ENCODE results near the gene PRKCE. TPM values are rescaled to one million over a fixed set of nuclear protein-coding genes. Genes with fewer than 3 reads are reported as not detected.

Gene PRKCE
- total and polyA plus RNA-seq, 2 donors (not counting 3 experiments of a cell fraction or from before 2014, with no cell fraction given) = 27.9 to 33.9 TPM

DNA sequence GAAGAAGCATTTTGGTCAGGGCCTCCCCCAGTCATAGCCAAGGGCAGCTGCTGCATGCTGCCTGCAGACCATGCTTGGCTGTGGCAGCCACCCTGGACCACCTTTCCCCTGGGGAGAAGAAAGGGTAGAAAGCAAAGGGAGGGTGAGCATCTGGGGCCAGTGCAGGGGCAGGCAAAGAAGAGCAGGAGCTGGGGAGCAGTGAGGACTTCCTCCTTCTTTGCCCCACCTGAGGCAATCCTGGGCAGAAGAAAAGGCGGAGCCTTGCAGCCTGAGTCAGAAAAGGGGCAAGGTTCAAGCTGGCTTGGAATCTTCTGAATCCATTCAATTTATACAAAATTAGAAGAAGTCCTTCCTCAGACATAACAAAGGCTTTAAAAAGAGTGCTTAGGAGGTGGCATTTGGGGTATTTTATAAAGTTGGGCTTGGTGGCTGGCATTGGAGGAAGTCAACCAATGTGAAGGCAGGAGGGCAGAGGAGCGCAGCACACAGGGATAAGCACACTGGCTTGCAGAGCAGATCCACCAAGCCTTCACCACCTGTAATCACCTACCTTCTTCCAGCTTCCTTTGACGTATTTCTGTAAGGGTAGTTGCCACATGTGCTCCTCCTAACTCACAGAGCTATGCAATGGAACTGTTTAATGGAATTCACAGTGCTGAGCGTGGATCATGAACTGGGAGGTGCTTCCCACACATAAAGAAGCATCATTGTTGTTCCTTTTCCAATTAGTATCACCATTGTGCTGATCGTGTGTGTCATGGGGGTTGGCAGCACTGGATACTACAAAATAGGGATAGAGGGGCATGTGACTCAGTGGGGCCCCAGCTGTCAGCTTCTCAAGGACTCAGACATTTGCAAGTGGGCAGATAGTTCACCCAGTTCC is 491.3 kb downstream of the PRKCE start:
- H3K9ac ChIP-seq (replicated peaks; ENCODE audit: extremely low read depth, insufficient read depth, low read length) = no peak overlapping the region
- no peak overlapping the region for H3K27ac ChIP-seq (ENCODE audit: insufficient read depth, low read depth, low read length)
- no TSS peak for BruUV-seq (replicated peaks)
- no peaks in the 10 kb centered on the region for H3K79me2 ChIP-seq (ENCODE audit: control insufficient read depth, insufficient read depth, low read length)
- no peak for FAIRE-seq
- POLR2A ChIA-PET = no interaction called here
- TF ChIP-seq, protein P1, sequence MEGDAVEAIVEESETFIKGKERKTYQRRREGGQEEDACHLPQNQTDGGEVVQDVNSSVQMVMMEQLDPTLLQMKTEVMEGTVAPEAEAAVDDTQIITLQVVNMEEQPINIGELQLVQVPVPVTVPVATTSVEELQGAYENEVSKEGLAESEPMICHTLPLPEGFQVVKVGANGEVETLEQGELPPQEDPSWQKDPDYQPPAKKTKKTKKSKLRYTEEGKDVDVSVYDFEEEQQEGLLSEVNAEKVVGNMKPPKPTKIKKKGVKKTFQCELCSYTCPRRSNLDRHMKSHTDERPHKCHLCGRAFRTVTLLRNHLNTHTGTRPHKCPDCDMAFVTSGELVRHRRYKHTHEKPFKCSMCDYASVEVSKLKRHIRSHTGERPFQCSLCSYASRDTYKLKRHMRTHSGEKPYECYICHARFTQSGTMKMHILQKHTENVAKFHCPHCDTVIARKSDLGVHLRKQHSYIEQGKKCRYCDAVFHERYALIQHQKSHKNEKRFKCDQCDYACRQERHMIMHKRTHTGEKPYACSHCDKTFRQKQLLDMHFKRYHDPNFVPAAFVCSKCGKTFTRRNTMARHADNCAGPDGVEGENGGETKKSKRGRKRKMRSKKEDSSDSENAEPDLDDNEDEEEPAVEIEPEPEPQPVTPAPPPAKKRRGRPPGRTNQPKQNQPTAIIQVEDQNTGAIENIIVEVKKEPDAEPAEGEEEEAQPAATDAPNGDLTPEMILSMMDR (IDR thresholded peaks at IDR 0.05; ENCODE audit: extremely low read depth in 1 of 2, insufficient read depth in 1 of 2, low read depth in 1 of 2, low read length in 2 of 2) = no peak
- TF ChIP-seq, protein P2, sequence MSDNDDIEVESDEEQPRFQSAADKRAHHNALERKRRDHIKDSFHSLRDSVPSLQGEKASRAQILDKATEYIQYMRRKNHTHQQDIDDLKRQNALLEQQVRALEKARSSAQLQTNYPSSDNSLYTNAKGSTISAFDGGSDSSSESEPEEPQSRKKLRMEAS (IDR thresholded peaks at IDR 0.05; ENCODE audit: insufficient read depth, insufficient read length) = no peak
- TF ChIP-seq EZH2 (IDR thresholded peaks at IDR 0.05; ENCODE audit: borderline replicate concordance, low read depth, low read length, severe bottlenecking) (no peak), MYC (IDR thresholded peaks at IDR 0.05; ENCODE audit: low read depth, low read length) (no peak), POLR2A (IDR thresholded peaks at IDR 0.05; ENCODE audit: low read depth, low read length) (no peak), POLR2AphosphoS5 (IDR thresholded peaks at IDR 0.05; ENCODE audit: insufficient read depth, low read depth, low read length) (no peak), GATA2 (IDR thresholded peaks at IDR 0.05; ENCODE audit: insufficient read depth, insufficient read length, low read depth, low read length) (no peak), JUN (IDR thresholded peaks at IDR 0.05; ENCODE audit: borderline replicate concordance, insufficient read depth, insufficient read length, low read depth) (no peak), FOS (IDR thresholded peaks at IDR 0.05; ENCODE audit: borderline replicate concordance, insufficient read depth, low read length) (no peak)
- no peak overlapping the region for H3K4me2 ChIP-seq (ENCODE audit: insufficient read depth, low read length)
- no peaks in the 10 kb centered on the region for H3K9me1 ChIP-seq (replicated peaks; ENCODE audit: control insufficient read depth, extremely low read depth, insufficient read depth, low read length)
- no peaks in the 10 kb centered on the region for H3K9me3 ChIP-seq (replicated peaks; ENCODE audit: control insufficient read depth, insufficient read depth, low read length)
- no peak overlapping the region for H3K4me3 ChIP-seq (replicated peaks in 1 of 3; ENCODE audit: insufficient read depth in 1 of 3, low read depth in 1 of 3, low read length in 3 of 3)
- CTCF ChIA-PET = interaction anchor here (0.6 to 1.7 kb wide), 4 partner anchors 11 to 80 kb away, joined by 3 to 6 read pairs (median 3); no protein-coding TSS in a partner anchor
- no peak for DNase-seq (ENCODE audit: low read depth, low spot score)
- H2AFZ ChIP-seq (ENCODE audit: low read depth, low read length) = no peak overlapping the region
- H3K27me3 ChIP-seq (ENCODE audit: control insufficient read depth in 2 of 2, insufficient read depth in 2 of 2, low read length in 2 of 2) = no peaks in the 10 kb centered on the region
- peaks cover 13% of the 10 kb centered on the region for H3K4me1 ChIP-seq (ENCODE audit: control insufficient read depth, extremely low read depth, insufficient read depth, low read length)
- H4K20me1 ChIP-seq (replicated peaks; ENCODE audit: control insufficient read depth, extremely low read depth, insufficient read depth, low read length) = no peaks in the 10 kb centered on the region
- dilution Hi-C loops (cut with MboI; ENCODE audit: extremely low pct_ligation_motif_present, low sequenced_read_pairs) (no loop called here), intact Hi-C loops (cut with micrococcal nuclease) (no loop called here)
- peaks cover 3 to 5% of the 10 kb centered on the region in 2 experiments for H3K36me3 ChIP-seq (ENCODE audit: control insufficient read depth in 2 of 2, extremely low read depth in 1 of 2, insufficient read depth in 2 of 2, low read length in 2 of 2)
